Activated CD4-positive, alpha-beta memory T cell treated with anti-CD3 and anti-CD28 coated beads for 36 hours (primary cell): ENCODE measurements around the gene ZNF143. TPM values are rescaled to one million over a fixed set of nuclear protein-coding genes. Genes with fewer than 3 reads are reported as not detected.

ENCODE experiments used
- CTCF ChIA-PET: fragments of 350-600 bp; sonication (Branson Sonifier 250); formaldehyde crosslinking; loops from one replicate; lab custom pipeline; 2021; ENCODE audit warnings: antibody characterized with exemption, inconsistent platforms; lab: Charles Lee
- POLR2A ChIA-PET: fragments of 350-600 bp; sonication (Branson Sonifier 250); formaldehyde crosslinking; loops from one replicate; lab custom pipeline; 2021; ENCODE audit warnings: antibody characterized with exemption; lab: Charles Lee
- DNase-seq: peaks from one replicate; pipeline ENCODE4 v3.0.0-alpha.2; 2020
- H3K27ac Mint-ChIP-seq: one replicate; pipeline ENCODE4 v1.8.0; 2021; ENCODE audit warnings: mixed read lengths
- H3K27me3 Mint-ChIP-seq: one replicate; pipeline ENCODE4 v1.8.0; 2021; ENCODE audit warnings: mixed read lengths
- H3K36me3 Mint-ChIP-seq: one replicate; pipeline ENCODE4 v1.8.0; 2021; ENCODE audit warnings: mixed read lengths
- H3K4me1 Mint-ChIP-seq: one replicate; pipeline ENCODE4 v1.8.0; 2021; ENCODE audit warnings: low read depth, mixed read lengths
- H3K4me3 Mint-ChIP-seq: one replicate; pipeline ENCODE4 v1.8.0; 2021; ENCODE audit warnings: mild to moderate bottlenecking, mixed read lengths
- H3K9me3 Mint-ChIP-seq: one replicate; pipeline ENCODE4 v1.8.0; 2021; ENCODE audit warnings: mixed read lengths
- intact Hi-C: fragments of 100-400 bp; cut with micrococcal nuclease; formaldehyde crosslinking; loops from one replicate; pipeline ENCODE4 v1.15.1; 2023
- total RNA-seq, 2 experiments: library from RNA; stranded (reverse); gene quantifications; one replicate each; pipeline ENCODE4 v1.2.3, GENCODE V29; 2021

The ZNF143 gene
- total RNA-seq, 2 experiments from 2014 or later, result 45.4 to 48.2 TPM

DNA sequence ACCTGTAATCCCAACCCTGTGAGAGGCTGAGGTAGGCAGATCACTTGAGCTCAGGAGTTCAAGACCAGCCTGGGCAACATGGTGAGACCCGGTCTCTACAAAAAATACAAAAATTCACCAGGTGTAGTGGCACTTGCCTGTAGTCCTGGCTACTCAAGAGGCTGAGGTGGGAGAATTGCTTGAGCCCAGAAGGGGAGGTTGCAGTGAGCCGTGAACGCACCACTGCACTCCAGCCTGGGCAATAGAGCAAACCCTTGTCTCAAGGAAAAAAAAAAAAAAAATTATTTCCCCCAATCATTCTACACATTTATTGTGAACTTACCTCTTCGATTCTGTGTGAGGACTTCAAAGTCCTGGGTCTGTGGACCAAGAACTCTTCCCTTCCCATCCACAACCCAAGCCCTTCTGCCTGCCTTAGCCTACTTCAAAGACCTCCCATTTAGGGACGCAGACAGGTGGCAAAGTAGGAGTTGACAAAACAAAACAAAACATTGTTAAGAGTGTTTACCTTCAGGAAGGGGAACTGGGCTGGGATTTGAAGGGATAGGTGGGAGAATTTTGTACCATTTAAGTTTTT is 108.9 kb downstream of the ZNF143 start:
- Mint-ChIP-seq H3K4me1 (peaks cover 37% of the 10 kb centered on the region), H3K36me3 (peaks cover 2% of the 10 kb centered on the region), H3K27me3 (no peaks in the 10 kb centered on the region), H3K9me3 (no peaks in the 10 kb centered on the region), H3K27ac (peak overlapping the region; percentile 10), H3K4me3 (no peak overlapping the region)
- no peak for DNase-seq
- ChIA-PET CTCF (no interaction called here), POLR2A (no interaction called here)
- intact Hi-C loops, result loop anchor here (10.0 kb wide), 1 partner anchor 885 kb away; the partner anchor contains the start of genes RPL27A and TRIM66

GRCh38 chr11:9570313-9571025 is 109.7 kb downstream of the ZNF143 start:
- Mint-ChIP-seq H3K4me1 (peaks cover 32% of the 10 kb centered on the region), H3K4me3 (no peak overlapping the region), H3K27ac (no peak overlapping the region), H3K36me3 (peaks cover 10% of the 10 kb centered on the region), H3K27me3 (no peaks in the 10 kb centered on the region), H3K9me3 (no peaks in the 10 kb centered on the region)
- POLR2A ChIA-PET, result interaction anchor here (0.5 kb wide), 1 partner anchor 109 kb away, joined by 3 read pairs; no protein-coding TSS in a partner anchor
- DNase-seq, result no peak
- intact Hi-C loops, result no loop called here
- CTCF ChIA-PET, result no interaction called here

DNA sequence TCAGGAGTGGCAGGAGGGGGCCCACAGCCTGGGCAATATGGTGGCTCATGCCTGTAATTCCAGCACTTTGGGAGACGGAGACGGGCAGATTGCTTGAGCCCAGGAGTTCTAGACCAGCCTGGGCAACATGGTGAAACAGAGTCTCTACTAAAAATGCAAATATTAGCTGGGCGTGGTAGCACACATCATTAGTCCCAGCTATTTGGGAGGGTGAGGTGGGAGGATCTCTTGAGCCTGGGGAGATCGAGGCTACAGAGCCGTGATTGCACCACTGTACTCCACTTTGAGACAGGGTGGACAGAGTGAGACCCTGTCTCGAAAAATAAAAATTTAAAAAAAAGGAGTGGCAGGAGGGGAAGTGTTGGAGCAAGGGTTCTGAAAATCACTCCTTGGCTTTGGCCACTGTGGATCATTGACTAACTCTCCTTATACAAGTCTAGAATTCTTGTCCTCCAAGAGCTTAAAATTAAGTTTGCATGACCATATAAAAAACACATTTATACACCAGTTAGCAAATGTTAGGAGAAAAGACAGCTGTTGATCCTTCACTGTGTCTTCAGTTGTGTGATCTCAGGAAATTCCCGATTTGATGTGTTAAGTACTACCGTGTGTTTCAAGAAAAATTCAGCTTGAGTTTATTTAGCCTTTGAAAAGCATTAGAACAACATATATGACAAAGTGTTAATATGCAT is 110.4 kb downstream of the ZNF143 start:
- DNase-seq, result no peak
- CTCF ChIA-PET, result interaction anchor here (1.7 kb wide), 1 partner anchor 36 kb away, joined by 6 read pairs; no protein-coding TSS in a partner anchor
- Mint-ChIP-seq H3K9me3 (no peaks in the 10 kb centered on the region), H3K4me3 (no peak overlapping the region), H3K27ac (no peak overlapping the region), H3K4me1 (peaks cover 31% of the 10 kb centered on the region), H3K36me3 (peaks cover 18% of the 10 kb centered on the region), H3K27me3 (no peaks in the 10 kb centered on the region)
- POLR2A ChIA-PET, result interaction anchor here (0.5 kb wide), 1 partner anchor 109 kb away, joined by 3 read pairs; no protein-coding TSS in a partner anchor
- intact Hi-C loops, result no loop called here

GRCh38 chr11:9571763-9572115 is 110.9 kb downstream of the ZNF143 start:
- H3K4me1 Mint-ChIP-seq, result peaks cover 31% of the 10 kb centered on the region
- ChIA-PET POLR2A (no interaction called here), CTCF (interaction anchor here (1.7 kb wide), 1 partner anchor 37 kb away, joined by 6 read pairs; no protein-coding TSS in a partner anchor)
- H3K27ac Mint-ChIP-seq, result no peak overlapping the region
- peaks cover 23% of the 10 kb centered on the region for H3K36me3 Mint-ChIP-seq
- H3K27me3 Mint-ChIP-seq, result no peaks in the 10 kb centered on the region
- intact Hi-C loops, result no loop called here
- no peak for DNase-seq
- H3K9me3 Mint-ChIP-seq, result no peaks in the 10 kb centered on the region
- H3K4me3 Mint-ChIP-seq, result peak overlapping the region; percentile 81

DNA sequence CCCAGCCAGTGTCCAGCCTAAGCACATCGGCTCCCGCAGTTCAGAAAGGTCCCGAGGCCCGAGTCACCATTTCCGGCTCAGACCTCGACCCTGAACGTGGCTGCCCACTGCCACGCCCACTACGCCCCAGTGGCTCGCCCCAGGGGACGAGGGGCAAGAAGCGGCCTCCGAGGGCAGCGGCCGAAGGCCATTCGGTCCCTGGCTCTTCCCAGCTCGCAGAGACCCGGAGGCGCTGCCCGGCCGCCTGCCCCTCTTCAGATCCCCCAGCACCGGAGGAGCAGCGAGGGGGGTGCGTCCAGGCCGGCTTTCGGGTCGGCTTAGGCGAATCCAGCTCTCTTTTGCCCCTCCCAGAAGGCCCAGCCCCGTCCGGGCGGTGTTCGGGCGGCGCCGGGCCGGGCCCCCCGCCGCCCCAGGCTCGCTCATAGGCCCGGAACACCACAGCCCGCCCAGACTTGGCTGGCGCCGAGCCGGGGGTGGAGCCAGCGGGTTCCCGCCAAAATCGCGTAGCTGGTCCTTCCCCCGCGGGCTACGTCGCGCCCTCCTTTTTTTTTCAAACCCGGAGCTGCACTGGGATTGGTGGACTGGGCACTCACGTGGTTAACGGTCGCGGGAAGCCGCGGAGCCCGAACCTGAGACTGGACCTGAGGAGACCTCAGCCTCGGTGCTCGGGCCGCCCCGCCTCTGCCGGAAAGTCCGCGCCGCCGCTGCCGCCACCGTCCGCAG is 112.4 kb downstream of the ZNF143 start, which contains the start of gene WEE1:
Gene WEE1 (plus strand): TSS at position 619 of the 723 bp plus-strand sequence. CDS start 264 bp downstream, outside the sequence.
- intact Hi-C loops, result loop anchor here (1.0 kb wide), 3 partner anchors 40 to 731 kb away; no protein-coding TSS in a partner anchor
- ChIA-PET POLR2A (interaction anchor here (0.5 to 3.0 kb wide), 11 partner anchors 8 to 1178 kb away, joined by 3 to 23 read pairs (median 5); partner anchors contain the start of genes CTR9 and ZNF143), CTCF (interaction anchor here (0.6 to 7.1 kb wide), 6 partner anchors 28 to 857 kb away, joined by 3 to 75 read pairs (median 7); no protein-coding TSS in a partner anchor)
- no peaks in the 10 kb centered on the region for H3K9me3 Mint-ChIP-seq
- H3K27me3 Mint-ChIP-seq, result no peaks in the 10 kb centered on the region
- peaks cover 38% of the 10 kb centered on the region for H3K36me3 Mint-ChIP-seq
- peak; percentile 99 for DNase-seq
- H3K27ac Mint-ChIP-seq, result peak within 1 kb of the TSS; percentile 82
- H3K4me3 Mint-ChIP-seq, result peak within 1 kb of the TSS; percentile 97
- peaks cover 36% of the 10 kb centered on the region for H3K4me1 Mint-ChIP-seq

DNA sequence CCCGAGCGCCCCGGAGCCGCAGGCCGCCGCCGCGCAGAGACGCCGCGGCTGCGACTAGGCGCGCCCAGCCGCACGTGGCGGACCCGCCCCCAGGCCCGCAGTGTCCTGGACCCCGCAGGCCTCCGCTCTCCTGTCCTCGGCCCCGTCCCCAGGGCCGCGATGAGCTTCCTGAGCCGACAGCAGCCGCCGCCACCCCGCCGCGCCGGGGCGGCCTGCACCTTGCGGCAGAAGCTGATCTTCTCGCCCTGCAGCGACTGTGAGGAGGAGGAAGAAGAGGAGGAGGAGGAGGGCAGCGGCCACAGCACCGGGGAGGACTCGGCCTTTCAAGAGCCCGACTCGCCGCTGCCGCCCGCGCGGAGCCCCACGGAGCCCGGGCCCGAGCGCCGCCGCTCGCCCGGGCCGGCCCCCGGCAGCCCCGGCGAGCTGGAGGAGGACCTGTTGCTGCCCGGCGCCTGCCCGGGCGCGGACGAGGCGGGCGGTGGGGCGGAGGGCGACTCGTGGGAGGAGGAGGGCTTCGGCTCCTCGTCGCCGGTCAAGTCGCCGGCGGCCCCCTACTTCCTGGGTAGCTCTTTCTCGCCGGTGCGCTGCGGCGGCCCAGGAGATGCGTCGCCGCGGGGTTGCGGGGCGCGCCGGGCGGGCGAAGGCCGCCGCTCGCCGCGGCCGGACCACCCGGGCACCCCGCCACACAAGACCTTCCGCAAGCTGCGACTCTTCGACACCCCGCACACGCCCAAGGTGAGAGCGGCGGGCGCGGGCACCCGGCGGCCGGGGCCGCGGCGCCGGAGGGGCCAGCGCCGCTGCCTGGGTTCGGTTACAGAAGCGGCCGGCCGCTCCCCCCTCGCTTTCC is 113.2 kb downstream of the ZNF143 start:
- CTCF ChIA-PET, result interaction anchor here (0.6 to 7.1 kb wide), 7 partner anchors 14 to 857 kb away, joined by 3 to 75 read pairs (median 5); no protein-coding TSS in a partner anchor
- Mint-ChIP-seq H3K27me3 (no peaks in the 10 kb centered on the region), H3K27ac (peak overlapping the region; percentile 82), H3K4me1 (peaks cover 35% of the 10 kb centered on the region), H3K9me3 (no peaks in the 10 kb centered on the region), H3K36me3 (peaks cover 43% of the 10 kb centered on the region), H3K4me3 (peak overlapping the region; percentile 97)
- intact Hi-C loops, result loop anchor here (1.0 to 2.0 kb wide), 4 partner anchors 39 to 730 kb away; no protein-coding TSS in a partner anchor
- POLR2A ChIA-PET, result interaction anchor here (0.5 to 3.0 kb wide), 14 partner anchors 8 to 1177 kb away, joined by 3 to 23 read pairs (median 4); partner anchors contain the start of genes CTR9 and ZNF143
- DNase-seq, result peak; percentile 42

- intact Hi-C loops, result loop anchor here (1.0 to 2.0 kb wide), 3 partner anchors 8 to 40 kb away; no protein-coding TSS in a partner anchor
- Mint-ChIP-seq H3K36me3 (peaks cover 49% of the 10 kb centered on the region), H3K27me3 (no peaks in the 10 kb centered on the region), H3K27ac (peak overlapping the region; percentile 82), H3K4me3 (peak overlapping the region; percentile 97), H3K9me3 (no peaks in the 10 kb centered on the region), H3K4me1 (peaks cover 36% of the 10 kb centered on the region)
- POLR2A ChIA-PET, result interaction anchor here (0.7 to 3.0 kb wide), 8 partner anchors 9 to 733 kb away, joined by 3 to 23 read pairs (median 5); partner anchors contain the start of gene ZNF143
- CTCF ChIA-PET, result interaction anchor here (0.6 to 7.1 kb wide), 8 partner anchors 14 to 173 kb away, joined by 3 to 75 read pairs (median 8); no protein-coding TSS in a partner anchor
- DNase-seq, result peak; percentile 43
Measured at GRCh38 chr11:9574622-9575259, 113.9 kb downstream of the ZNF143 start.

- POLR2A ChIA-PET, result interaction anchor here (1.0 to 3.7 kb wide), 6 partner anchors 9 to 115 kb away, joined by 3 to 23 read pairs (median 6); partner anchors contain the start of gene ZNF143
- CTCF ChIA-PET, result interaction anchor here (0.9 to 7.1 kb wide), 8 partner anchors 26 to 173 kb away, joined by 3 to 75 read pairs (median 7); no protein-coding TSS in a partner anchor
- Mint-ChIP-seq H3K4me1 (peaks cover 33% of the 10 kb centered on the region), H3K27ac (peak overlapping the region; percentile 82), H3K36me3 (peaks cover 49% of the 10 kb centered on the region), H3K27me3 (no peaks in the 10 kb centered on the region), H3K9me3 (no peaks in the 10 kb centered on the region), H3K4me3 (peak overlapping the region; percentile 97)
- peak; percentile 24 for DNase-seq
- intact Hi-C loops, result loop anchor here (1.0 to 2.0 kb wide), 3 partner anchors 9 to 41 kb away; no protein-coding TSS in a partner anchor
Measured at GRCh38 chr11:9575260-9576240, 114.7 kb downstream of the ZNF143 start.
